ENCODE data around the gene NEK2. TPM values are rescaled to one million over a fixed set of nuclear protein-coding genes. Genes with fewer than 3 reads are reported as not detected.

NEK2 gene
- total RNA-seq, 1 donor from 2014 or later: 7.7 TPM

- Mint-ChIP-seq H3K36me3 (no peaks in the 10 kb centered on the region), H3K27me3 (ENCODE audit: low read depth) (no peaks in the 10 kb centered on the region)
Measured at GRCh38 chr1:211715971-211716370, 40.5 kb upstream of the NEK2 start.

GRCh38 chr1:211714154-211714553, 38.7 kb upstream of the NEK2 start:
- no peaks in the 10 kb centered on the region for H3K9me3 Mint-ChIP-seq
- no peak for DNase-seq (ENCODE audit: low spot score in 2 of 2, unreplicated experiment in 2 of 2)
- no peak overlapping the region for H3K4me3 Mint-ChIP-seq
- no peak overlapping the region for H3K27ac Mint-ChIP-seq
- H3K36me3 Mint-ChIP-seq: no peaks in the 10 kb centered on the region
- no peak for TF ChIP-seq CTCF (IDR thresholded peaks at IDR 0.05; ENCODE audit: unreplicated experiment)
- no peaks in the 10 kb centered on the region for H3K27me3 Mint-ChIP-seq (ENCODE audit: low read depth)
- H3K4me1 Mint-ChIP-seq: peaks cover 7% of the 10 kb centered on the region

More at GRCh38 chr1:211715971-211716370, 40.5 kb upstream of the NEK2 start:
- Mint-ChIP-seq H3K9me3 (no peaks in the 10 kb centered on the region), H3K4me1 (peaks cover 7% of the 10 kb centered on the region), H3K4me3 (no peak overlapping the region), H3K27ac (no peak overlapping the region)
- no peak for TF ChIP-seq CTCF (IDR thresholded peaks at IDR 0.05; ENCODE audit: unreplicated experiment)
- DNase-seq (ENCODE audit: low spot score in 2 of 2, unreplicated experiment in 2 of 2): no peak

GRCh38 chr1:211713231-211713630, 37.8 kb upstream of the NEK2 start:
- no peak for DNase-seq (ENCODE audit: low spot score in 2 of 2, unreplicated experiment in 2 of 2)
- Mint-ChIP-seq H3K27me3 (ENCODE audit: low read depth) (no peaks in the 10 kb centered on the region), H3K27ac (no peak overlapping the region), H3K4me1 (peaks cover 7% of the 10 kb centered on the region), H3K9me3 (no peaks in the 10 kb centered on the region), H3K36me3 (no peaks in the 10 kb centered on the region), H3K4me3 (no peak overlapping the region)
- TF ChIP-seq CTCF (IDR thresholded peaks at IDR 0.05; ENCODE audit: unreplicated experiment): no peak

GRCh38 chr1:211711315-211711705, 35.9 kb upstream of the NEK2 start:
- TF ChIP-seq CTCF (IDR thresholded peaks at IDR 0.05; ENCODE audit: unreplicated experiment): no peak
- H3K36me3 Mint-ChIP-seq: no peaks in the 10 kb centered on the region
- no peak overlapping the region for H3K4me3 Mint-ChIP-seq
- no peaks in the 10 kb centered on the region for H3K9me3 Mint-ChIP-seq
- peaks cover 7% of the 10 kb centered on the region for H3K4me1 Mint-ChIP-seq
- H3K27me3 Mint-ChIP-seq (ENCODE audit: low read depth): no peaks in the 10 kb centered on the region
- H3K27ac Mint-ChIP-seq: no peak overlapping the region
- no peak for DNase-seq (ENCODE audit: low spot score in 2 of 2, unreplicated experiment in 2 of 2)

- no peak for TF ChIP-seq CTCF (IDR thresholded peaks at IDR 0.05; ENCODE audit: unreplicated experiment)
- Mint-ChIP-seq H3K4me3 (no peak overlapping the region), H3K9me3 (no peaks in the 10 kb centered on the region), H3K27ac (no peak overlapping the region), H3K36me3 (no peaks in the 10 kb centered on the region), H3K27me3 (ENCODE audit: low read depth) (no peaks in the 10 kb centered on the region), H3K4me1 (peaks cover 2% of the 10 kb centered on the region)
- no peak for DNase-seq (ENCODE audit: low spot score in 2 of 2, unreplicated experiment in 2 of 2)
Measured at GRCh38 chr1:211710566-211711314, 35.3 kb upstream of the NEK2 start.

Data from mesothelial cell of epicardium (in vitro differentiated cells).